DOHH2 (cell line): ENCODE results near the gene FAM78A.

Source experiments
- CTCF ChIP-seq: fragments of 200-600 bp; sonication (generic); IDR thresholded peaks from one replicate; pipeline ENCODE4 v1.5.1; 2014; ENCODE audit warnings: antibody characterized with exemption, mild to moderate bottlenecking, low read depth, low read length; ENCODE audit not compliant: poor library complexity, severe bottlenecking
- EZH2phosphoT487 ChIP-seq: fragments of 200-600 bp; sonication (generic); IDR thresholded peaks from 2 replicates; pipeline ENCODE4 v1.6.1; 2017; ENCODE audit warnings: borderline replicate concordance, mild to moderate bottlenecking, antibody characterized with exemption, low read length, moderate library complexity, mixed read lengths

- TF ChIP-seq CTCF = no peak
- no peak for TF ChIP-seq EZH2phosphoT487
Measured at GRCh38 chr9:131217331-131218031, 58.8 kb downstream of the FAM78A start.
